Activated naive CD4-positive, alpha-beta T cell (primary cell): Measurements from ENCODE around the gene SLC23A1.

Experiments used
- DNase-seq, 4 experiments: peaks; one replicate each; lab custom pipeline; 2025; lab: John Stamatoyannopoulos, UW

Gene SLC23A1

DNA sequence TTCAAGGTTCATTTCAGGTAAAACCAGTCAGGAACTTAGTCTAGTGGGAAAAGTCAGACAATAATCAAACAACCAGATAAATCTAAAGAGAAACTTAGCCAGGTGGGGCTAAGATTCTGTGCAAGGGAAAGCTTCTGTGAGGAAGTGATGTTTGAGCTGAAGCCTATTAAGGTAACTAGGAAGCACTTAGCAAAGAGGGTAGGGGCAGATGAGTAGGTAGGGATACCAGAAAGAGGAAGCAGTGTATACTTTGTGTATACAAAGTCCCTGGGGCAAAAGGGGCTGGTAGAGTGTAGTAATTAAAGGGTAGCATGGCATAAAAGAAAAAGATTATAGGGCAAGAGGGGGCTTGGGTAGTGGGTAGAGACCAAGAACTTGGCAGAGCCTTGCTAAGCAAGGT is 24.4 kb upstream of the SLC23A1 start:
- no peak for DNase-seq

DNA sequence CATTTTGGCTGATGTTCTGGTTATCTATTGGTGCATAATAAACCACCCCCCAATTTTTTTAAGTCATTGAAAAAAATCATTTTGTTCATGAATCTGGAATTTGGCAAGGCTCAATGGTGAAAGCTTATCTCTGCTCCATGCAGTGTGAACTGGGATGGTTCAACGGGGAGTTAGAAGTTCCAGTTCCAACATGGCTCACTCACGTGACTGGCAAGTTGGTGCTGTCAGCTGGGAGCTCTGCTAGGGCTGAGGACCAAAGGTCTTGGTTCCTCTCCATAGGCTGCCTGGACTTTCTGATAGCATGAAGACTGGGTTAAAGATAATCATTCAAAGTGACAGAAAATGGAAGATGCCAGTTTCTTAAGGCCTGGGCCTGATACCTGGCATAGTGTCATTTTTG is 23.9 kb upstream of the SLC23A1 start:
- no peak for DNase-seq

DNA sequence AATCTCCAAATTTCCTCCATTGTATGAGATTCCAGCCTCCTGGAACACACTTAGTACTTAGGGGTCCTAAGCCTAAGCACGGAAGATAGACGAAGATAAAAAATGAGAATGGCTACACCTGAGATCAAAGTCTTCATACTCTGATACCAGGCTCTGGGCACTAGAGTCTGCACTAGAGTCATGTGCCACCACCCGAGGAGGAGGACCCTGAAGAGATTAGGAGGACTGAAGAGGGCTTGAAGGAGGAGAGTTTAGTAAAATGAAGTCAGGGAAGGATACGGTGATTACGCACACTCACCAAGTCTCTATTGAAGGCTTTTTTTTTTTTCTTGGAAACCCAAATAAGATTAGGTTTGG is 21.4 kb upstream of the SLC23A1 start:
- DNase-seq: no peak

DNA sequence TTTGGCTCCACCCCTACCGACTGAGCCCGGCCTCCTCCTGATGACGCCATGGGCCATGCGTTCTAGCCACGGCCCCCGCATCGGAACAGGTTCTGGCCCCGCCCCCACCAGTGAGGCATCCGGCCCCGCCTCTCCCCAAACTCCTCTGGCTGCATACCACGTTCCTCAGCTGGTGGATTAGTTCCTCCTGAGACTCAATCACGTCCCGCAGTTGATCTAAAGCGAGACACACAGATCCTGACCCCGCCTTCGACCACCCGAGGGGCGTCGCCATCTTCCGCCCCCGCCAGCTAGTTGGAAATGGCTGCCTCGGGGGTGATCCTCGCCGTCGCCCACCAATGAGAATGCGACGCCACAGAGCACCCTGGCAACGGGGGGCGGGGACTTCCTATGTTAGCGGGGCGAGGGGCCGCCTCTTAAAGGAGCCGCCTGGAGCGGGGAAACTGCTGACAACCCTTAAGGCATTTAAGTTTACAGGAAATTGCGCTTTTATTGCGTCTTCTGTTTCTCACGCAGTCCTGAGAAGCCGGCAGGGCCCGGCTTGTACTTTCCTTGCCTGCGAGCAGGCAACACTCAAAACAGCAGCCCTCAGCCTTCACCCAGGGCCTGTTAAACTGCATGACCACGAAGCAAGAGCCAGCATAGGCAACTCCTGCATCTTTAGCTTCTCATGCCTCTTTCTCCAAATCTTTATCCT is 20.8 kb upstream of the SLC23A1 start, which contains the start of gene SPATA24:
TSS of gene SPATA24 (minus strand) at position 303 of the 697 bp plus-strand sequence. CDS start at position 274, 29 bp downstream.
- DNase-seq: peak; percentile 89 to 99 (median 96)

DNA sequence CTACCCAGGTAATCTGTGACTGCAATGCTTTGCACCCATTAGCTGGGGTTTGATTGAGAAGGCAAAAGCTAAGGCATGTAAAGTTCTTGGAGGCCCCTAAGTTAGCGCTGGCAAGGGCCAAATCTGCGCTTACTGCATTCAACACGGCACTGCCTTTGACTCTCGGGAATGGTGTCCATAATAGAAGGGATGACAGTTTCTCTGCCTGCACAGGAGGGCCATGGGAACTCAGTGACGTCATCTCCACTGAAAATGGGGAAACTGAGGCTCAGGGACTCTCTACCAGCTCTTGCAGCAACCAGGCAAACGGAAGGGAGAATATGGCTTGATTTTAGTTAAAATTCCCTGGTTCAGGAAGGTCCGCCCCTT is 20.3 kb upstream of the SLC23A1 start:
- no peak for DNase-seq

DNA sequence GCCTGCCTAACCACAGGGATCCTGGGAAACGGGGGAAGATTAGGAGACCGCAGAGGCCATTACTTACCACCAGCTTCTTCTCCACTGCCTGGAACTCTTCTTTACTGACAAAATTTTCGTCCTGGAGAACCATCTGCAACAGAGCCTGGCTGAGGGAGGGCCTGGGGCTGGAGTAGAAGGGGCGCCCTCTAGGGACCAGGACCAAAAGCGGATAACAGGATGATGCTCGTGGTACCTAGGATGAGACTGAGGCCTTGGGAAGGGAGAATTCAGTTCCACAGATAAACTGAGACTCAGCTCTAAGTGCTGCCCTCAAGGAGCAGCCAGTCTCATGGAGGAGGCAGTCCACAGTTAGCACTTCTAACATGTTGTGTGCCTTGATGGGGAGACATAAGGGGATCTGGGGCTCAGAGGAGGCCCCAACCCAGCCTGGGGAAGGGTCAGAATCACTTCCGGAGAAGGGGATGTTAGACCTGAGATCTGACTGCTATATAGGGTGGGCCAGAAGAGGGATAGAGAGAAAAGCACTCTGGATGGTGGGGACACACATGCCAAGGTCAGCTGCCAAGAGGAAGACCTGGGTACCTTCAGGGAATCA is 19.6 kb upstream of the SLC23A1 start:
- no peak for DNase-seq

DNA sequence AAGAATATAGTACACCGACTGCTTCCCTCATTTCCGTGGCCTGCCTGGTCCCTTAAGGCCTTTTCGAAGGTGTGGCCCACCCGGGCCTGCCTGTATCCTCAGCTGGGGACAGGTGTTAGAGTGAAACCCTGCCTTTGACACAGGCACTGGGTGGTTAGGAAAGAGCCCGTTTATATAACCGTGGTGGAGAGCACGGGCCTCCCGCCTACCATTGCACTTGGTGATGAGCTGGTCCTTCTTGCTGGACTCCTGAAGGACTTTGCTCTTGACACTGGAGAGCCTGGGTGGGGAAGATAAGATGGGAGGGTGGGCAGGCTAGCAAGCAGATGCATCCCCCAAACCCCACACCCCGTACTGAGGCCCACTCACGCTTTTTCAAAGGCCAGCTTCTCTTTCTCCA is 18.4 kb upstream of the SLC23A1 start:
- DNase-seq: no peak

DNA sequence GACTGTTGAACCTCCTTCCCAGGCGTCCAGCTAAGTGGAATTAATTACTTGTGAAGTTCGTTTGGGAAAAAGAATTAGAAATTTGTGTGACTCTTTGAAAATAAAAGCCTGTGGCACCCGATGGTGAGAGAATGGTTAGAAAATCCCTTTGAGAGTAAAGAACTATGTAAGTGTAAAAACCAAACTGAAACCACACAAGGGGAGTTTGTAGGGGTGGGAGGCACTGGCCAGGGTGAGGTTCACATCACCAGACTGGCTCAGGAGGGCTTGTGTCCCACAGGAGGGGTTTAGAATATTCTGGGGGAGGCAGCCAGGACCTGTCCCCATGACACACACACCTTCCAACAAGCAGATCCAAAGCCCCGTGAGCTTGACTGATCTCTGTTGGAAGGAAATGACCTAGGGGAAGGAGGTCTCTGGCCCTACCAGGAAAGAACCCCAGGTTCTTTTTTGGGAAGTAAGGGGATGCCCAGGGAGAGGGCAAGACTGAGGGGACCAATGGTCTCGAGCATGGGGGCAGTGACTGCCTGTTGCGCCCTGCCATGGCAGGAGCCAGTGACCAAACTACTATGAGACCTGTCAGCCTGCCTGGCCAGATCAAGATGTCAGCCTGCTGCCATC is 16.5 kb upstream of the SLC23A1 start:
- no peak for DNase-seq

DNA sequence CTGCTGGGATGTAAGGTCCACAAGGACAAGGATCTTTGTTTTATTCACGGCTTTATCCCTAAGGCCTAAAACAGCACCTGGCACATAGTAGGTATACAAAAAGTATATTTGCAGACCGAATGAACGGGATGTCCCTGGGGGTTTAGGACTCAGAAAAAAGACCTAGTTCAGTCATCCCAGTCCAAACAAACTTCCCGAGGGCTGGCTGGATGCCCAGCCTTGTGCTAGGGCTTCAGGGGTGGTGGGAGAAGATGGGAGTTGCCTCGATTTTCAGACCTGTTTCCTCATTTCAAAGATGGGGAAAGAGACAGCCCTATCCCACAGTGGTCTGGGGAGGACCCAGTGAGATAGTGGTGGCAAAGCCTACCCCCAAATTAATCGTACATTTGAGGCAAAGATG is 14.8 kb upstream of the SLC23A1 start:
- DNase-seq: no peak

DNA sequence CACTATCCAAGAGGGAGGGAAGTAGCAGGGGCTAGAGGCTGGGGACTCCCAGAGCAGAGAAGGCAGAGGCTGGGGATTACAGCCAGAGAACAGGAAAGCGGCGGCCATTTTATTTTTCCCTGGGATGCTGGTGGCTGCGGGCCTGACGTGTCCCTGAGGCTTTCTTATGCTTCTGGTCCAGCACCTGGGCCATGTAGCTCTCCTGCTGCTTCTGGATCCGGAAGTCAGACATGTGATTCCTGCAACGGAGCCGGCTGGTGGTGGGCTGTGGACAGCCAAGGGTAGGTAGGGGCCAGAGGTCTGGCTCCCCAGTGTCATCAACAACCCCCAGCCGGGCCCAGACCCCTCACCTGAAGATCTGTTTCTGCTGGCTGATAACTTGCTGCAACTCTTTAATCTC is 13.6 kb upstream of the SLC23A1 start:
- DNase-seq: no peak

DNA sequence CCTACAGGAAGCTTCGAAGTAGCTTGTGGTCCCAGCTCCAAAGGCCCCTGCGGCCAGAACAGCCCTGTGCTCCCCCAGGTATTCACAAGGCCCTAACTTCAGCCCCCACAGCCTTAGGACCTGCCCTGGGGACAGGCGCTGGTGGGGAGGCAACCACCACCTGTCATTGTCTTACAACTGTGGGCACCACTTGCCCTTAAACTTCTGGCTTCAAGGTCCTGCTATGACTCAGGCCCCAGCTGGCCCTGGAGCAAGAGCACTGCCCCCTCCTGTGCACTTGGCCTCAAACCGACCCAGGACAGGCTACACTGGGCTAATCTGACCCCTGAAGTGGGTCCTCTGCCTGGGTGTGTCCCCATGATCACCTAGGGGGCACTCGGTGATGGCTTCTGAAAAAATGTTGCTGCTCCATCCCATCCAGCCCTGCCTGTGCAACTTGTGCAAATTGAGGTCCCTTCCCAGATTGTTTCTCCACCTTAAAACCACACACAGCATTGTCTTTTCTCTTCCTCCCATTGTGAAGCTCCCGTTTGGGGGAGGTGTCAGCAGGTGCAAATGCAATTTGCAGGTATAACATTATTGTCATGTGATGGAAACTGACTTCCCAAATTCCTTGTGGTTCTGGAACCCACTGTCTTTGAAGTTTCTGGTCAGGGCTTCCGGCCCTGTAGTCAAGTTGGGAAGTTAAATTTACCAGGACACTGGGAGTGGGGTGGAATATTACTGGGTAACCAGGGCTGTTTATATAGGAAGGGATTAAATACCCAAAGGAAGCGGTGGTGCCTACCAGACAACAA is 12.9 kb upstream of the SLC23A1 start:
- no peak for DNase-seq

DNA sequence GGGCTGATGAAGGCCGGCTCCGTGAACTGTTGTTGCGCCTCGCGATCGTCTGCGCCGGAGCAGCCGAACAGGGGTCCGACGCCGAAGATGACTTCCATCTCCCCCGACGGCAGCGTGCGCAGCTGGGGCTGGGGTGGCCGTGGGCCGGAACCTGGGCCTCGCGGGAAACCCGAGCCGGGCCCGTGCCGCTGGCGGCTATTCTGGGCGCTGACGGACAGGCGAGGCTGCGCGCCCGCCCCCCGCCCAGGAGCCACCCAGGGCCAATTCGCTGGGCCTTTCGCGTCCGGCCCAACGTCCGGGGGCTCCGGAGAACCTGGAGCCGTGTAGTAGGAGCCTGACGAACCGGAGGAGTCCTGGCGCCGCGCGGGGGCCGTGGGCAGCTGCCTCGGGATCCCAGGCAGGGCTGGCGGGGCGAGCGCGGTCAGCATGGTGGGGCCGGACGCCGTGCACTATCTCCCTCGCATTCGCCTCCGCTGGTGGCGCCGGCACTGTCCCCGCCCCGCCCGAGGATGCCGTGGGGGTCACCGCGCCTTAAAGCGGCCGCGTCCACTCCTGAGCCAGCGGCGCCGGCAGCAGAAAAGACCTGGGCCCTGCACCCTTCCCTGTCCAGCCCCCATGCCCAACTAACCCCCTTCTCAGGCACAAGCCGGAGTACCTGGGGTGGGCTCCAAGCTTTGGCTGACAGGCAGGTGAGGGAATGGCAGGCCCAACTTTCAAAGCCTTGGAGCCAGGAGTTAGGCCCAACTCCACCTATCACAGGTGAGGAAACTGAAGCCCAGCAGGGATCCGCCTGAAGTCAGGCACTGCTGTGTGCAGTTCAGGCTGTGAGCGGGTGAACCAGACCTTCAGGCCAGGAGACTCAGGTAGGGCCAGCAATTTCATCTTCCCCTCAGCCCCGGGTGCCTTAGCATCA is 11.8 kb upstream of the SLC23A1 start, which contains the start of gene PROB1:
TSS of gene PROB1 (minus strand) at position 451 of the 913 bp plus-strand sequence. CDS start at position 428, 23 bp downstream.
- DNase-seq: no peak

DNA sequence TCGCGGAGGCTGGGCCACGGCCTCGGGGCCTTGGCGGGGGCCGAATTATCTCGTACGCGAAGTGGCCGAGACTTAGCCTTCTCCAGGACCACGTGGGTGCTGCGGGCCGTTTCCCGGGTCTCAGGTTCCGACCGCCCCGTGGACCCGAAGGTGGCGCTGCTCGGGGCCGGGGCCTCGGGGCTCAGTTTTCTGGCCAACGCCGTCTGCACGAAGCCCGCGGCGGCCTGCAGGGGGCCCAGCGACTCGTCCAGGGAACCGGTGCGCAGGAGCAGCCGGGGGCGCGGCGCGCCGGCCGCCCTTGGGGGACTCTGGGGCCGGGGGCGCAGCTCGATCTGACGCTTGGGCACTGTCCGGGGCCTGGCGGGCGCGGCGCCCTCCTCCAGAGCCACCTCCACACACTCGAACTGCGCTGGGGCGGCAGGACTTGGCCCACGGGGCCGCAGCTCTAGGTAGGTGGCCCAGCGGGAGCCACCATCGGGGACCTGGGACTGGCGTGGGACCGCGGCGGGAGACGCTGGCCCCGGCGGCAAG is 11.1 kb upstream of the SLC23A1 start:
- peak in 2 of 4 experiments; percentile 18 to 56 for DNase-seq

DNA sequence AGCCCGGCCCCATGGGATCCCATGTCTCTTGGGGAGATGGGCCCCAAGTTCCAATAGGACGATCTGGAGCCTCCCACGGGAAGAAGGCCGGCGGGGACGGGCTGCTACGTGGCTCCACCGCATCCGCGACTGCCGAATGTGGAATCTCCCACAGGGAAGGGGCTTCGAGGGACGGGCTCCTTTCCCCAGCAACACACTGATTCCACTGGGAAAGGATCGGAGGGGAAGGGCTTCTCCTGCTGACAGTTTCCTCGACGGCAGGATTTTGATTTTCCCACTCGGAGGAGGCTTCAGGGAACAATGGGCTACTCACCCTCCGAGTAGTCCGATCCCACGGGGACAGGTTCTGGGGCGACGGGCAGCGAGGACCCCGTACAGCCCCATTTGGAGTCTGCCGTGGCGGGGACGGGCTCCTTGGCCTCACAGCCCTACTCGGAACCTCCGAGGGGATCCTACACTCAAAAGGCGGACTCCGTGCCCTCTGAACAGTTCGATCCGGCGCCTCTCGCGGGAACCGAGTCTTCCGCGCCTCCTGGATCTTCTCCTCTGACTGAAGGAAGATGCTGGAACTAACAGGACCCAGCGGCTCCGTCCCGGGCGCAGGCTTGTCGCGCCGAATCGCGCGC is 10.5 kb upstream of the SLC23A1 start:
- no peak for DNase-seq

DNA sequence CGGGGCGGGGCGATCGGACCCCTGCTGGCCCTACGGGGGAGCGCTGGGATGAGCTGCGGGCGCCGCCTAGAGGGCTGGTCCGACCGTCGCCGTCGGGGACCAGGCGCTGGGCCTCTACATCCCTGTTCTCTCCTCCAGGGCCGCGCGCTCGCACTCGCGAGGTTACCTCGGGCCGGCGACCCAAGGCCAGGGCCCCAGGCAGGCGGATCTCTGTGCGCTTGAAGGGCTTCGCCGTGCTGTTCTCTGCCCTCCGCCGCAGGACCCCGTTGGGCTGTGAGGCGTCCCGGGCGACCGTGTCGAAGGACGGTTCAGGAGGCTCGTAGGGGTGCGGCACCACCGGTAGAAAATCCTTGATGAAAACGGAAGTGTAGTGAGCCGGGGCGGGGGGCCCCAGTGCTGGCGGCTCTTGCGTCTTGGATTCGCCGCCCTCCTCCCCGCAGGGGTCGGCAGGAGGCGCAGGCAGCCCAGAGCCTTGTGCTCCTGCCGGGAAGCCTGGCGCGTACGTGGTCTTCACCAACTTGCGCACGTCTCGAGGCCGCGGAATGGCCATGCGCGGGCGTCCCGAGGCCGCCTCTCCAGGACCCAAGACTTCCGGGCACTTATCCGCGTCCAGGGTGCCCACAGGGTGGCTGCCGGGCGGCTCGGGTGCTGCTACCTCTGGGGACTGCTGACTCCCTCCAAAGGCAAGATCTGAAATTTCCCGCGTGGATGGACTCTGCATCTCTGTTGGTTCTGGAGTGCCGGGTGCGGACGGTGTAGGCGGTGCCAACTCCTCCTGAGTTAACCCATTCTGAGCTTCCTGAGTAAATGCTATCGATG is 9.8 kb upstream of the SLC23A1 start:
- DNase-seq: peak; percentile 36 to 64 (median 49)

DNA sequence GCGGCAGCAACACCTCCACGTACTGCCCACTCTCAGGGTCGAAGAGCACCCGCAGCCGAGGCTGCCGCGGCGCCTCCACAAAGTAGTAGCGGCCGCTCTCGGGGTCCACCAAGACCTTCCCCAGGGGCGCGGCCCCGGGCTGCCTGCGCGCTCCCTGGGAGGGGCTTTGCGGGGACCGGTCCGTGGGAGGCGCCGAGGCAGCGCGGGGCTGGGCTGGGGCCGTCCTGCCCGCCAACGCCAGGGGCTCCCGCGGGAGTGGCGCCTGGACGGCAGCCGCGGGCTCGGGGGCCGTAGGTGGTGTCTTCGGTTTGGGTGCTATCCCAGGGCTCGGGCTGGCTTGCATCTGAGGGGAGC is 9.2 kb upstream of the SLC23A1 start:
- DNase-seq: no peak

DNA sequence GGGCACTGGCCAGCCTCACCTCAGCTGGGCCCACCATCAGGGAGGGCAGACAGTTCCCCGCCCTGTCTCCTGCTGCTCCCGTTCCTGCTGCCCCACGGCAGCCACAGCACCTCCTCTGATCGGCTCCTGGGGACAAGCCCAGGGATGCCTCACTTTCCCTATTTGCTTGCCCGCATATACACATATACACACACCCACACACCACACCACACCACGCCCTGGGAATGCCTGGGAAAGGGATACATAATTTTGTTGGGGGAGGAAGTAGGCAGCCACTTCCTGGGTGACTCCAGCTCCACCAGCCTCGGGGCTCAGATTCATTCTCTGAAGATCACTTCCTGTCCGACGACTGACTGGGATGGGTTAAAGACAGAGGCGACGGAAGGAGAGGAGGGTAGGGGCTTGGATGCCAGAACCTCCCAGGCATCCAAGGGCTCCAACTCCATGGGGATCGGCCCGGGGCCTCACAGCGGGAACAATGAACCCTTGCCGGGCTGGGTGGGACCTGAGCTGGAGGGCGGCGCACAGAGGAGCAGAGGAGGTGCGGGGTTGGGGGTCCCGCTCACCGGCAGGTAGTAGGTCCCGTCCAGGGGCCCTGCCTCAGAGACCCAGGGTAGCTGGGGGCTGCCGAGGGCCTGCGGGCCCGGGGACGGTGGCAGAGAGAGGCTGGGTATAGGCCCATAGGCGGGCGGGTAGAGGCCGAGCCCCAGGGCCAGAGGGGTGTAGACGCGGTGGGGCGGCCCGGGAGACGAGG is 8.7 kb upstream of the SLC23A1 start:
- DNase-seq: no peak

DNA sequence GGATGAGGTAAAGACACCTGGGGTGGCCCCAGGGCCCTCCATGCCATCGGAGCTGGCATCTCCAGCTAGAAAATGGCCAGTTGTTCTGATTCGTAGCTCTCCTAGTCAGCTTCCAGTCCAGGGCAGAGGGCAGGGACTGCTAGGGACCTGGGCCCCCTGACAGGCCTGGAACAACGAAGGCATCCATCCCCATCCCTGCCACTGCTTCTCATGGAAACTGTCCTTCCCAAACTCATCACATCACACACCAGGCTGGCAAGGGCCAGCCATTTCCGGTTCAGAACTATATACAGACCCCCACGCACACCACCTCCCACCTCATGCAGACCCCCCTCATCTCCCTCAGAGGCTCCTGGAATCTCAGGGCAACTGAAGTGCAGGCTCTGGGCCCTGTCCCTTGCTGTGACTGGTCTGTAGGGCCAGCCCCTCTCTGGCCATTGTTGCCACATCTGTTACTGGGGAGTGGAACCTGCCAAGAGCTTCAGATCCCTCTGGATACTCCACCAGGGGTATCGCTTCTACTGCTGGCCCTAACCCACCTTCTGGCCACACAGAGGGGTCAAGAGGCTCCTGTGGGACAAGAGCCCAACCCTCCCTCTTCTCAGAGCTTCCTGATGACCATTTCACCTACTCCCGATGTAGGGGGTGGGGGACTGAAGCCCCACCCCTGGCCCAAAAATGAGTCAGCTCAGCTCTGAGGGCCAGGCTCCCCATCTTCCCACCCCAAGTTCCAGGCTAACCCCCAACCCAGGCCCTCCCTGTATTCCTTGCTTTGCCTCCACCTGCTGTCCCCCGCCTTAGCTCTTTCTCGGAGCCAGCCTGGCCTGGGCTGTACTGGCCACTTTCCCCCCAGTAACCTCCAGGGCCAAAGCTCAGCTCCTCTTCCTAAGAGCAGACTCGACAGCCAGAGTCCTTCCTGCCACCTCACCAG is 7.8 kb upstream of the SLC23A1 start:
- no peak for DNase-seq
